GM19463 (cell line): ENCODE data around the gene DBN1.
A peak's percentile ranks its signal among the peaks of the same experiment; 100 is the strongest.

ENCODE experiments used
- ATAC-seq: cut with Tn5 transposase; IDR thresholded peaks from one replicate; pipeline ENCODE4 v1.9.1; 2021; ENCODE audit warnings: mild to moderate bottlenecking, moderate library complexity; ENCODE audit not compliant: unreplicated experiment

Gene DBN1

DNA sequence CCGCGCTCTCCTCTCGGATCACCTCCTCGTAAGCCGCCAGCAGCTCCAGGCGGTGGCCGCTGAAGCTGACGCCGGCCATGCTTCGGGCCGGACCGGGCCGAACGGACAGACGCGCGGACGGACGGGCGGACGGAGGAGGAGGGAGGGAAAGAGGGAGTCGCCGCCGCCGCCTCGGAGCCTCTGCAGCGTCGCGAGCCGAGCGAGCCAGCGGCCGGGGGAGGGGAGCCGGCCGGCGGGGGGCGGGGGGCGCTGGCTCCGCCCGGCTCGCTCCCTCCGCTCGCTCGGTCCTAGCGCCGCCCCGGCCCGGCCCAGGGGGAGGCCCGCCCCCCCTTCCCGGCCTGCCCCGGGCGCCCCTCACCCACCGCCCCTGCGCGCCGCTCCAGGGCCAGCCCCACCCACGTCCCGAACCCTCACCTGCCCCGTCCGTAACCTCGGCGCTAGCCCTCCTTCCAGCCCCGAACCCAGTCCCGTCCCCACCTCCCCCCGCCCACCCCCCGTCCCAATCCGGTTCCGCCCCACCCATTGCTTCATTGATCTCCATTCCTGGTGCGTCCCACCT is at the start of gene DBN1:
Gene DBN1, minus strand, starts transcription at position 192 of the 559 bp plus-strand sequence. Its CDS starts 113 bp downstream, at position 79.
- ATAC-seq = peak; percentile 50

DNA sequence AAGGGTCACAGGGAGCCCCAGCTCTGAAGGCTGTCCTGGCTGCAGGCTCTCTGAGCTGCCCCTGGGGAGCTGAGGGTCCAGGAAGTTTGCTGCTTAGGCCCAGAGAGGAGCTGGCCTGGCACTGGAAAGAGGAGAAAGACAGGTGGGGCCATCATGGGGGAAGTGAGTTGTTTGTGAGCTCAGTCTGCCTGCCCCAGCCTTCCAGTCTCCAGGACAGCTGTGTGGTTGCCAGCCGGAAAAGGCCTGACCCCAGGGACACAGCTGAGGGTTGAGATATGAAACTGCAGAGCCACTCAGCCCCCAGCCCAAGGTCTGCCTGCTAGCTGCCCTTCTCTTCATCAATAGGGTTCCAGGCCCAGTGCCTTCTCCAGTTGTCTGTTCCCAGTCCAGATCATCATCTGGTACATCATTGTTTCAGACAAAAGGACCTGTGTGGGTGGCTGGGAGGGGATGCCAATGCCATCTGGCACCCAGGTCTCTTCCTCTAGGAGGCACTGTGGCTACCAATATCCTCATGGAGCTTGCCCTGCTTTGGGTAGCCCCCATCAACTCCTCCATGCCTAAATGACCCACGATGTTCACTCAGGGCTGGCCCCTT is 47.6 kb upstream of the DBN1 start:
- no peak for ATAC-seq

DNA sequence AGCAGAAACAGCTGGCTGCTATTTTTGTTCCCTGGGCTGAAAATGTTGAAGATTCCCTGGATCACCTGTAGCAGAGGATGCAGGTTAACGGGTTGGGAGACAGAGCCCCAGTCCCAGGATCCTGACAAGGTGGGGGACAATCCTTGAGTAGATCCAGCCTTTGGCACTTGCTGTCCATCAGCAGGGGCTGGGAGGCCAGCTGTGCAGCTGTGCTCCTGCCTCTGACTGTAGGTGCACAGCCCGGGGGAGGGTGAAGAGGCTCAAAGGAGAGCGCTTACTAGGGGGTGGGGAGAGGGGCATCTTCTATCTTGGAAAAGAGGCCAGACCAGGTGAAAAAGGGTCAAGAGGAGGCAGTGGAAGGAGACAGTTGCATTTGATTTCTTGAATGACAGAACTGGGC is 46.8 kb upstream of the DBN1 start:
- ATAC-seq = no peak

DNA sequence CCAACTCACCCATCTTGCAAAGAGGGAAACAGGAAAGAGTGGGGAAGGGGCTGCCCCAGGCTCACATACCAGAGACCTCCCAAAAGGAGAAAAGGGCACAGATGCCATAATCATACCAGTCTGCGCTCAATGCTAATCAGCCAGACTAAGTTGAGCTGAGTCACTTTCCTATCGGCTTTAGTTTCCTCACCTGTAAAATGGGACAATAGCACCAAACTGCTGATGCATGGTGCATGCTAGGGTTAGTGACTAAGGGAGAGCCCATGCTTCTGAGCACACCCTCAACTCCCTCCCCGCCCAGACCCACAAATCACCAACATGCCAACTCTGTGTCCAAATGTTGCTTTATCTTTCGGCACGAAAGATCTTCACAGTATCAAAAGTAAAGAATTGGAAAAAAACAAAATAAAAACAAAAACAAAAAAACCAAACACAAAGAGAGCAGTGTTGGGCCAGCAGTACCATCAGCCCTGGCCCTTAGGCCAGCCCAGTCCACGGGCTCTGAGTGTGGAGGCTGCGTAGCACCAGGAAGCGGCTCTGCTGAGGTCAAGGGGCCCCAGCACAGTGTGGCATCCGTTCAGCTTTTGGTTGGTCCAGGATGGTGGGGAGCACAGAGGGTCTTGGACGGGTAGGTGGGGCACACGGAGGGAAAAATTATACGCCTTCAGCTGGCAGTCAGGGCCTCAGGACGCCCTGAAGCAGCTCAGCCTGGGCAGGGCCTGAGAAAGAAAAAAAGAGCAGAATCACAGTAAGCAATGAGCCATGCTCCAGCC is 46.2 kb upstream of the DBN1 start:
- no peak for ATAC-seq

DNA sequence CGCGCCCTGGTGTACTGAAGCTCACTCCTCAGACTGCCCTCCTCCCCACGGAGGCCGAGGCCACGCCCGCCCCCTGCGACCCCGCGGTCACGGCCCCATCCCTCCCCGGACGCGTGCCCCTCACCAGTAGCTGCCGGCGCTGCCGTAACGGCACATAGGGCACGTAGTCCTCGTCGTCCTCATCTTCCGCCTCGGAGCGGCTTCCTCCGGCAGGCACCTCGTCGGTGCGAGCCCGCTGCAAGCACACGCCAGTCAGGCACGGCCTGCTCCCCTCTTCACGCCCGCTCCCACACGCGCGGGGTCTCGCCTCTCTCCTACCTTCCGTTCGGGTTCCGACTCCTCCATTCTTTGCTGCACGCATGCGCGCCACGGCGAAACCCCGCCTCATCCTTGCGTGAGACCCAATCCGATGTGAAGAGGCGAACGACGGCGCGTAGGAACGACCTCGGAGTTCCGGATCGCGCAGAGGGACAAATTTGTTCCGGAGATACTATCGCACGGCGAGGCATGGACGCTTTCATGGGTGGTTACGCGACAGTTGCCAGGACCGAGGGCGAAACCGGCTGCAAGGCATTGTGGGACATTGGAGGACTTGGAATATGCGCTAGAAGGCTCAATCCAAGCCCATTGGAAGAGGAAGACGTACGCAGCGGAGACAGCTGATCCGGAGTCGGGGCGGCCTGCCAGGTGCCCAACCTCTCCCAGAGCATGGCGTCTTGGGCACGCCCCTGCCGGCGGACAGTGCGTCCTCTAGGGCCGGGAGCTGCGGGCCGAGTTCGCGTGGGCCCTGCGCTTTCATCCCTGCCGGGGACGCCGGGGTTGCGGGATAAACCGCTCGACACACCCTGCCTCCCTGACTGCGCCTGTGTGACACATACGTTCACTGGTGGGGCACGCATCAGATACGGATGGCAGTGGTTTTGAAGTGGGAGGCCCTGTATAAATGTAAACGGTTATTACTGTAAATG is 43.5 kb upstream of the DBN1 start, which contains the start of gene DDX41:
Gene DDX41, minus strand, starts transcription at position 361 of the 968 bp plus-strand sequence. Its CDS starts 16 bp downstream, at position 345.
- peak; percentile 81 for ATAC-seq

DNA sequence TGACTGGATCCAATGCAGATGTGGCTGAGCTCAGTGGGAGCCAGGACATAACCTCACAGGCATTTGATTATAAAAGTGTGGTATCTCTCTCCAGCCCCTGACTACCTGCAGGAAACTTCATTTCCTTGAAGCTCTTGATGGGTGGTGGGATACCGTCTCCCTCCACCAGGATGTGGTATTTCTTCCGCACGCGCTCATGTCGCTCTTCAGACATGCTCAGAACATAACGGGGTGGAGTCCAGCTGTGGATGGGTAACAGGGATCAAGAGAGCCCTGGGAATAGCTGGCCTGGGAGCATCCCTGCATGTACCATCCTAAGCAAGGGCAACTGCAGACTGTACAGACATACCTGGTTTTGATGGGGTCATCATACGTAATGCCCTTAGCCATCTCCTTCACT is 42.1 kb upstream of the DBN1 start:
- no peak for ATAC-seq

DNA sequence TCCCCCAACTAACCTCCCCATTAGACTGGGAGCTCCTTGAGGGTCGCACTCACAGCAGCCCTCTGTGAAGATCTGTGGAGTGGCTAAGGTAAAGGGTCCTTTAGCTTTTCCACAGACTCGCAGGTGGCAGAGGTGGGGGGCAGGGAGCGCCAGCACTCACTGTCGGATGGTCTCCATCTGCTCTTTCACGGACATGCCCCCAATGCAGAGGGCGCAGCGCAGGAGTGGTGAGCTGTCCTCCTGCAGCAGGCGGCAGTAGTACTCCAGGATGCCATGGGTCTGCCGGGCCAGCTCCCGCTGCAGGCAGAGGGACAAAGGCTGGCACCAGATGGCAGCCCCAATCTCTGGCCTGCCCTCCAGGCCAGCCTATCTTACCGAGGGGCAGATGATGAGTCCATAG is 41.1 kb upstream of the DBN1 start:
- ATAC-seq = no peak

DNA sequence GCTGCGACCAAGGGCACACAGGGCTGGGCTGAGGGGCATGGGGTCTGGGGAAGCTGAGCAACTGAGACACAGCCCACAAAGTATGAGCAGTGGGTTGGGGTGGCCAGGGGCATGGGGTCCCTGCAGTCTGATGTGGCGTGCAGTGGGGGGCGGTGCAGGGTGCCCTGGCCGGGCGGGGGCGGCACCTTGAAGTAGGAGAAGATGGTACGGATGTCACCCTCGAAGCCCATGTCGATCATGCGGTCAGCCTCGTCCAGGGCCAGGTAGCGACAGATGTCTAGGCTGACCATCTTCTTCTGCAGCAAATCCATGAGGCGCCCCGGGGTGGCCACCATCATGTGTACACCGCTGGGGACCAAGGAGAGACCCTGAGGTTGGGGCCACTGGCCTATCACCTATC is 40.1 kb upstream of the DBN1 start:
- ATAC-seq = no peak

DNA sequence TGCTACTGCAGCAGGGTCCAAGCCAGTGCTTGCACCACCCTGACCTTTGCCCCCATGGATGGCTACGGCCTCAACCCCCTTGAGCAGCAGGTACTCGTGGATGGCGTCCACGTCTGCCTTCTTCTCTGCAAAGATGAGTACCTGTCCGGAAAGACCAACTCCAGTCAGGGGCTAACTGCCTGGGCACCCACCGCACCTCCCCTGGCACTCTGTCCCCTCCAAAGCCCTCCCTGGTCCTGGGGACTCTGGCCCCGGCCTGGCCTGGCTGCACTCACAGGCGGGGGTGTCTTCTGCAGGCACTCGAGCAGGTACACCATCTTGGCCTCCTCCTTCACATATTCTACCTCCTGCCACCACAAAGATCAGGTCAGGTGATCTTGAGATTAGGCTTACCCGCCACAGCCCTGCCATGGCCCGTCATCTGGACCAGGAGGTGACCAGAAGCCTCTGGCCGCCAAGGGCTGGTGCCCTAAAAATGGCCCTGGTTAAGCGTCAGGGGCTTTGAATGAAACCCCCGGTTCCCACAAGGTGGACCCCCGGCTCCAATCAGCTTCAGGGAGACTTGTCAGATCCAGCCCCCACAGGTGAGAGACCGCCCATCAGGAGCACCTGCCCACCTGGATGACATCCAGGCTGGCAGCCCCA is 39.4 kb upstream of the DBN1 start:
- ATAC-seq = no peak

DNA sequence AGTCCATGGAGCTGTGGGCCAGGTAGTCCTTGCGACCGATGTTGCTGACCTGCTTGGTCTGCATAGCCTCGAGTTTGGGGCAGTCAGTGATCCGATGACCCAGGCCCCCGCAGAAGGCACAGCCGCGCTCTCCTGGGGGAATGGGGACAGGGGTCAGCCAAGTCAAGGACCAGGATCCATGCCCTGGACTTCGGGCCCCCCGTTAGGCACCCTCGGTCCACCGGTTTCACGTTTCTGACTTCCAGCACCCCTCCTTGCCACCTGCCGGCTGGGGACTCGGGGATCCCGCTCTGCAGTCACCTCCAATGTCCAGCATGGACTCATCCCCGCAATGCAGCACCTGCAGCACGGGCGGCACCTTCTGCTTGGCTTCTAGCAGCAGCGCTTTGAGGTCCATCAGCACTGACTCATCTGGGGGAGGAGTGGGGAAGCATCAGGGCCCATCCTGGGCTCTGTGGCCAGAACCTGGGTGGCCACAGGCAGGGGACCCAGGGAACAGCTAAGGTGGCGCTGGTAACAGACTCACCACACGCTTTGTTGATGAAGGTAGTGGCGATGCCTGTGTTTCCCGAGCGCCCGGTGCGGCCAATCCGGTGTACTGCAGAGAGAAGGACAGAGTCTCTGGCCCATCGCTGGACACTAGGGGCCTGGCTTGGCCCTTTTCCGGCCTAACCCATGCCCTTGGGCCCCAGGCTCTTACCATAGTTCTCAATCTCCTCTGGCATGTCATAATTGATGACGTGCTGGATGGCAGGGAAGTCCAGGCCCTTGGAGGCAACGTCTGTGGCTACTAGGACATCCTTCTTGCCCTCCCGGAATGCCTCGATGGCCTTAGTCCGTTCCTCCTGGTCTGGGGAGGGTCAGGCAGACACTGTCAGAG is 38.6 kb upstream of the DBN1 start:
- ATAC-seq = no peak

DNA sequence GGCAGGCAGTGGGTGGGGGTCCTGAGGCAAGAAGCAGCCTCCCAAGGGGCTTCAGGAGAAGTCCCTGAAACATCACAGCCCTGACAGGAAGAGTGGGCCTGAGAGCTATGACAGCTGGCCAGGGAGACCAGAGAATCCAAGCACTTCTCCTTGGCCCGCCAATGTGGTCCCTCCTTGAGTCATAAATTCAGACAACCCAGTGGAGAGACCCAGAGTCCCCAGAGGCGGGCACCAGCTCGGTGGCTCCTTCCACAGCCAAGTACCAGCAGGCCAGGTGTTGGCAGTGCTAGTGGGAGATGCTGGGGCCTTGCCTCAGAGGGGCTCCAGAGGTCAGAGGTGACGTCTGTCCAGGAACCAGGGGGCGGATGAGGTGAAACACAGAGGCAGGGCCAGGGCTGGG is 37.7 kb upstream of the DBN1 start:
- ATAC-seq = no peak

DNA sequence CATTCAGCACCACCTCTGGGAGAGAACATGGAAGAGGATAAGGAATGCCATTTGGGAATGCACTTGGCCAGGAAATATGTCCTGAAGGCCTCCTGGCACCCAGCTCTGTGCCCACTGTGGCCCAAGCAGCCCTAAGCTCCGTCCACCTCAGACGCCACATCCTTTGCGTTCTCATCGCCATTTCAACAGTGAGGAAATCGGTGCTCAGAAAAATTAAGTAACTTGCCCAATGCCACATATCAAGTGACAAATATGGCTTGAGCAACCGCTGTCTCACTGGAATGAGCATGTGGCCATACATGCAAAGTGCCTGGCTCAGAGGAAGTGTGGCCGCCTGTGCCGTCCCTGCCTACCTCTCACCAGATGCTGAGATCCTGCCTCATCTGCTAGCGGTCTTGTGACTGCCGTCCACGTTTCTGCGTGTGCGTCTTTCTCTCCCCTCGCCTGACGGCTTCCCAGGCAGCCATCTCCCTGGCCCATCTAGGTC is 37.2 kb upstream of the DBN1 start:
- ATAC-seq = peak; percentile 30

DNA sequence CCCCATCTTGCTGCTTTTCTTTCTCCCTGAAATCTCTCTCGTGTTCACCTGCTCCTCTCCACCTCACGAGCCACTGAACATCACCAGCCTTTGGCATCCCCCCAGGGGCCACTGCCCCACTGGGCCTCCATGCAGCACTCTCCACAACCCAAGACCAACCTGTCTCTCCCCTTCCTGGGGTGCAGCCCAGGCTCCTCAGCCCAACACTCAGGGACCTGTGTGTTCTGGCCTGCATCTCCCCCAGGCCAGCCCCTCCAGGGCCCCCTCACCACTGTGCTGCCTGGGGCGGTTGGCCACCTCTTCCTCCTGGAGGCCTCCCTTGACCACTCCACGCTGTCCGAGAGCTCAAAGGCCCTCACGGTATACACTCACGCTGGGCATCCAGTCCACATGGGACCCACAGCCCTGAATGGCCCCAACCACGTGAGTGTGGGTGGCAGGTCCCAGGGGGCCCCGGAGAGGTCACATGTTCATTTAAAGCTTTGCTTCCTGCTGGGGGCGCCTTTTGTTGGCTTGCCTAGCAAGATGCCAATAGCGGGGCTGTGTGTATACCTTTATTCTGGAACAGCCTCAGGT is 36.6 kb upstream of the DBN1 start:
- ATAC-seq = peak; percentile 32

DNA sequence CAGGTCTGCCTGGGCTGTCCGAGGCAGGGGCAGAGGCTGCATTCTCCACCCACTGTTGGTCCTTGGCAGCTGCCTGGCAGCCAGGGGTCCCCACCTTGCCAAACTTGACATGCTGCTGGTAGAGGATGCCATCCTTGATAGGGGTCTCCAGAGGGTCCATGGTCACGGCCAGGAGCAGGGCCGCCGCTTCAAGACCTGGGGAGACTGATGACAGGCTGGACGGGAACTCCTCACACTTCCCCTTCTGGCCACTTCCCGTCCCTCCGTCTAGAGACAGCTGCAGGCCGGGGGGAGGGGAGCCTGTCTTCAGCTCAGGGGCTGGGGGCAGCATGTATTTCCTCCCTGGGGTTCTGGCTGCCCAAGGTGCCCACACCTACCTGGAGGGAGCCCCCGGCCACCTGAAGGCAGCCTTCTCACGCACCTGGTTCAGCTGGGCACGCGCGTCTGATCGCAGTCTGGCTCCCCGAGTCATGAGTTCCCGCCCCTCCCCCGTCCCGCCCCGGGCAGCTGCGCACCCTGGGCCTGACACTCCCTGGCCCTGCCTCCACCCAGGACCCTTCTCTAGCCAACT is 36.0 kb upstream of the DBN1 start, which contains the start of gene DOK3:
Gene DOK3, minus strand, starts transcription at position 446 of the 571 bp plus-strand sequence. Its CDS starts 286 bp downstream, at position 160.
- ATAC-seq = peak; percentile 30

DNA sequence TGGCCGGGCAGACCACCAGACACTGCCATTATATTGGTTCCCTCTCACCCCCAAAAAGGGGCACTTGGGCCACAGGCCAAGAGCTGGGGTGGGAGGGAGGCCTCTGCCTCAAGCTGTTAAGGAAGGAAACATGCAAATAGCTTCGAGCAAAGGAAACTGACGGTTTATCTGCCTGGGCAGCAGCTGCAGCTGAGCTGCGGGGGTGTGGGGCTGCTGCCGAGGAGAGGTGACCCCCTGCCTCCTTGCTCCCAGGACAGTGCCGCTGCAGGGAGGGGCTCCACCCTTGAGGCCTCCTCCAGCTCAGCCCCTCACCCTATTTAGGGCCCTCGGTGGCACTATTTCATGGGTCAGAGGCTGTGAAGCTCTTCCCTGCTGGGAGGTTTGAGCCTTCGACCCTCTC is 35.4 kb upstream of the DBN1 start:
- peak; percentile 35 for ATAC-seq

DNA sequence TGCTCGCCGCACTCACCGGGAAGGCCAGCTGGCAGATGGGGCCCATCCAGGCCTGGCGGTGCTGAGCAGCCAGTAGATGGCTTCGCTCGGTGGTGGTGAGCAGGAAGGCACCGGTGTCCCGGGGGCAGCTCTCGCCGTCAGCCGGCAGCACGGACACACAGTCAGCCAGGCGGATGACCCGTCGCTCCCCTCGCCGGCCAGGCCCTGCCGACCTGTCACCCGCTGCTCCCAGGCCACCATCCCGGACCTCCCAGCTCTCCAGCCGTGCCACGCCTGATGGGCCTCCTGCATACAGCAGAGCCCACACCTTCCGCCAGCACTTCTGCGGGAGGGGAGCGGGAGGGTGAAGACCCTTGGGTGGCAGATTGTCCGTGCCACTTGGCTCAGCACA is 34.8 kb upstream of the DBN1 start:
- no peak for ATAC-seq

DNA sequence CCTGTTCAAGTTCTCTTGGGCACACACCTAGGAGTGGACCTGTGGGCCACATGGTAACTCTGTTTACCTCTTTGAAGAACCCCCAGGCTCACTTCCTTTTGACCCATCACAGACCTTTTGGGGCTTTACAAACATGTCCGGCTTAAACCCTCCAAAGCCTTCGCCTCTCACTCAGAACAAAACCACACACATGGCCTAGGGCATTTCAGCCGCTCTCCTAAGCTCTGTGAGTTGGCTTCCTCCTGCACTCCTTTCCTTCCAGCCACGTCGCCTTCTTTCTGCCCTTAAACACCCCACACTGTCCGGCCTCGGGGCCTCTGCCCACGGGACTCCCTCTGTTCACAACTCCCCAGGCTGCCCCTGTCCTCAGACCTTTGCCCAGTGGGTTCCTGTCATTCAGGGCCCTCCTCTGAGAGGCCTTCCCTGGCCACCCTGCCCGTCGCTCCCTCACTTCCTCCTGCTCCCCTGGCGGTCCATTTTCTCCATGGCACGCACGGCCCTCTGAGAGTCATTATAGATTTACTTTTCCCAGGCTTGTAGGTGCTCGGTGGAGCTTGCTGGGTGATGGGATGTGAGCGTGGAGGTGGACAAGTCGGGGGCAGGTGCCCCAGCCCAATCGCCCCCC is 34.3 kb upstream of the DBN1 start:
- no peak for ATAC-seq

DNA sequence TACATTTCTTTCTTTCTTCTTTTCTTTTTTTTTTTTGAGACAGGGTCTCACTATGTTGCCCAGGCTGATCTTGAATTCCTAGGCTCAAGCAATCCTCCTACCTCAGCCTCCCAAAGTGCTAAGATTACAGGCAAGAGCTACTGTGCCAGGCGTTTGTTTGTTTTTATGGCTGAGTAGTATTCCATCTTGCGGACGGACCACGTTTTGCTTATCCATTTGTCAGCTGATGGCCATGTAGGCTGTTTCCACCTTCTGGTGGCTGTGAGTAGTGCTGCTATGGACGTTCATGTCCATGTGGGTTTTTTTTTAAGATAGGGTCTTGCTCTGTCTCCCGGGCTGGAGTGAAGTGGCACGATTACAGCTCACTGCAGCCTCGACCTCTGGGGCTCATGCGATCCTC is 33.7 kb upstream of the DBN1 start:
- no peak for ATAC-seq
